ENCODE measurements around the gene PRDM5. TPM values are rescaled to one million over a fixed set of nuclear protein-coding genes. Genes with fewer than 3 reads are reported as not detected.

PRDM5 gene
- total and polyA plus RNA-seq, 2 donors = 1.8 to 5.1 TPM

GRCh38 chr4:120895554-120895953 is 27.0 kb downstream of the PRDM5 start:
- WGBS = 95% methylated on average over 2 of the region's 2 CpGs
- Histone ChIP-seq H3K27me3 (ENCODE audit: control insufficient read depth in 2 of 2, insufficient read depth in 1 of 2, low read length in 1 of 2) (no peaks in the 10 kb centered on the region), H3K27ac (ENCODE audit: low read depth in 1 of 2, low read length in 1 of 2) (no peak overlapping the region), H3K4me3 (ENCODE audit: low read length in 2 of 2) (no peak overlapping the region), H3K4me1 (ENCODE audit: control insufficient read depth in 2 of 2, insufficient read depth in 2 of 2, low read length in 2 of 2) (no peaks in the 10 kb centered on the region), H3K36me3 (ENCODE audit: control insufficient read depth in 2 of 2, insufficient read depth in 2 of 2, low read length in 1 of 2) (no peaks in the 10 kb centered on the region), H3K9me3 (ENCODE audit: control insufficient read depth in 2 of 2, insufficient read depth in 1 of 2, low read length in 1 of 2) (peaks cover 0 to 7% of the 10 kb centered on the region in 2 donors)
- no peak for DNase-seq (ENCODE audit: low read depth in 6 of 9, low spot score in 9 of 9)

DNA sequence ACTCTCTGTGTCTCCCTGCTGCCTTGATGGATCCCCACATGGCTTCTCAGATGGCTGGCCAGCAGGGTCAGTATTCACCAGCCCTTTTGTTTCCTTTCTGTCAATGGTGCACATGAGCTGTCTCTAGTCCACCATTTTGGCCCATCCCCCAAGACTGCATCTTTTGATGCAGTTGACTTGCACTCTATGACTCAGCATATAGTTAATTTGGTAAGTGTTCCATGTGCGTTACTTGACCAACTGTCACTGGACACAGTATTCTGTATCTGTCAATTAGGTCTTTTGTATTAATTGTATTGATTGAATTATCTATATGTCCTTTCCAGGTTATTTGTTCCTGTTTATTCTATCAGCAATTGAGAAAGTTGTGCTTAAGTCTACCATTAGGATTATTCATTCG is 29.2 kb downstream of the PRDM5 start:
- Histone ChIP-seq H3K4me3 (ENCODE audit: low read length in 2 of 2) (no peak overlapping the region), H3K4me1 (ENCODE audit: control insufficient read depth in 2 of 2, insufficient read depth in 2 of 2, low read length in 2 of 2) (no peaks in the 10 kb centered on the region), H3K27ac (ENCODE audit: low read depth in 1 of 2, low read length in 1 of 2) (no peak overlapping the region), H3K36me3 (ENCODE audit: control insufficient read depth in 2 of 2, insufficient read depth in 2 of 2, low read length in 1 of 2) (no peaks in the 10 kb centered on the region), H3K9me3 (ENCODE audit: control insufficient read depth in 2 of 2, insufficient read depth in 1 of 2, low read length in 1 of 2) (peaks cover 0 to 7% of the 10 kb centered on the region in 2 donors), H3K27me3 (ENCODE audit: control insufficient read depth in 2 of 2, insufficient read depth in 1 of 2, low read length in 1 of 2) (no peaks in the 10 kb centered on the region)
- WGBS = 99% methylated on average over 2 of the region's 2 CpGs
- no peak for DNase-seq (ENCODE audit: low read depth in 6 of 9, low spot score in 9 of 9)

DNA sequence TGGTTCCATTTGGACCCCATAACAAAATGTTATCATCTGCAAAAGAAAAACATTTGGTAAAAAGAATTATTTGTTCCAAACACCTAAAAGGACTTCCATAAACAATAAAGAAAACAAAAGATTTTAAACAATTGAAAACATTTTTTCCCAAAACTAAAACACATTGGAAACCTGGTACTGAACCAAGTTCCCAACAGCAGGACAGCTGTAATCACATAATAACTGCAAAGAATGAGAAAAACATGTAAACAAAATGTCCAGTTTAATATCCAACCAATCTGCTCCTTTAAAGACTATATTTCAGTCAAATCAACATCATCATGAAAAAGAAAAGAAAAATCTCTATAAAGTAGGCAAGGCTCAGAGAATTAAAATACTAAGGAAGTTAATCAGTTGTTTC is 36.3 kb downstream of the PRDM5 start:
- Histone ChIP-seq H3K27ac (ENCODE audit: low read depth in 1 of 2, low read length in 1 of 2) (no peak overlapping the region), H3K9me3 (ENCODE audit: control insufficient read depth in 2 of 2, insufficient read depth in 1 of 2, low read length in 1 of 2) (no peaks in the 10 kb centered on the region), H3K4me1 (ENCODE audit: control insufficient read depth in 2 of 2, insufficient read depth in 2 of 2, low read length in 2 of 2) (no peaks in the 10 kb centered on the region), H3K36me3 (ENCODE audit: control insufficient read depth in 2 of 2, insufficient read depth in 2 of 2, low read length in 1 of 2) (no peaks in the 10 kb centered on the region), H3K4me3 (ENCODE audit: low read length in 2 of 2) (no peak overlapping the region), H3K27me3 (ENCODE audit: control insufficient read depth in 2 of 2, insufficient read depth in 1 of 2, low read length in 1 of 2) (no peaks in the 10 kb centered on the region)
- DNase-seq (ENCODE audit: low read depth in 6 of 9, low spot score in 9 of 9) = no peak

DNA sequence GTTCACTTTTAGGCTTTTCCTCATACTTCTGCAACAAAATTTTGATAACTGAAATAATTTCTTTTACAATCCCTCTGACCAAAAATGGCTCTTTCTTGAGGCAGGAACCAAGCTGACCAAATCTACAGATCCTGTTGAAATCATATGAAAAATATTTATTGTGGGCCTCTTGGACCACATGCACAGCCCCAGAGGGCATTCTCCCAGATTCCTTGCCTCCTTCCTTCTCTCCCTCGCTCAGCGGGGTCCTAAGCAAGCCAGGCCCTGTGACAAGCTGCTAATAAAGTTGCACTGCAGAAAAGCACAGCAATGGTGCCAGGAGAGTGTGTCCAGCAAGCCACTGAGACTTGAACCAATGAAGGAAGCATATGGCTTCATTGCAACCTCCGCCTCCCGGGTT is 40.7 kb downstream of the PRDM5 start:
- Histone ChIP-seq H3K27me3 (ENCODE audit: control insufficient read depth in 2 of 2, insufficient read depth in 1 of 2, low read length in 1 of 2) (no peaks in the 10 kb centered on the region), H3K27ac (ENCODE audit: low read depth in 1 of 2, low read length in 1 of 2) (no peak overlapping the region), H3K4me3 (ENCODE audit: low read length in 2 of 2) (no peak overlapping the region), H3K9me3 (ENCODE audit: control insufficient read depth in 2 of 2, insufficient read depth in 1 of 2, low read length in 1 of 2) (no peaks in the 10 kb centered on the region), H3K4me1 (ENCODE audit: control insufficient read depth in 2 of 2, insufficient read depth in 2 of 2, low read length in 2 of 2) (no peaks in the 10 kb centered on the region), H3K36me3 (ENCODE audit: control insufficient read depth in 2 of 2, insufficient read depth in 2 of 2, low read length in 1 of 2) (no peaks in the 10 kb centered on the region)
- WGBS = 97% methylated on average over 4 of the region's 4 CpGs
- DNase-seq (ENCODE audit: low read depth in 6 of 9, low spot score in 9 of 9) = no peak

GRCh38 chr4:120881351-120881750 is 41.2 kb downstream of the PRDM5 start:
- no peak for DNase-seq (ENCODE audit: low read depth in 6 of 9, low spot score in 9 of 9)
- no peaks in the 10 kb centered on the region for H3K4me1 ChIP-seq (ENCODE audit: control insufficient read depth in 2 of 2, insufficient read depth in 2 of 2, low read length in 2 of 2)
- WGBS = 98% methylated on average over 2 of the region's 2 CpGs
- H3K27me3 ChIP-seq (ENCODE audit: control insufficient read depth in 2 of 2, insufficient read depth in 1 of 2, low read length in 1 of 2) = no peaks in the 10 kb centered on the region
- H3K9me3 ChIP-seq (ENCODE audit: control insufficient read depth in 2 of 2, insufficient read depth in 1 of 2, low read length in 1 of 2) = no peaks in the 10 kb centered on the region
- H3K27ac ChIP-seq (ENCODE audit: low read depth in 1 of 2, low read length in 1 of 2) = no peak overlapping the region
- no peaks in the 10 kb centered on the region for H3K36me3 ChIP-seq (ENCODE audit: control insufficient read depth in 2 of 2, insufficient read depth in 2 of 2, low read length in 1 of 2)
- H3K4me3 ChIP-seq (ENCODE audit: low read length in 2 of 2) = no peak overlapping the region

- H3K27me3 ChIP-seq (ENCODE audit: control insufficient read depth in 2 of 2, insufficient read depth in 1 of 2, low read length in 1 of 2) = no peaks in the 10 kb centered on the region
- no peaks in the 10 kb centered on the region for H3K9me3 ChIP-seq (ENCODE audit: control insufficient read depth in 2 of 2, insufficient read depth in 1 of 2, low read length in 1 of 2)
- H3K36me3 ChIP-seq (ENCODE audit: control insufficient read depth in 2 of 2, insufficient read depth in 2 of 2, low read length in 1 of 2) = no peaks in the 10 kb centered on the region
- DNase-seq (ENCODE audit: low read depth in 6 of 9, low spot score in 9 of 9) = no peak
- no peak overlapping the region for H3K4me3 ChIP-seq (ENCODE audit: low read length in 2 of 2)
- no peaks in the 10 kb centered on the region for H3K4me1 ChIP-seq (ENCODE audit: control insufficient read depth in 2 of 2, insufficient read depth in 2 of 2, low read length in 2 of 2)
- 97% methylated on average over 3 of the region's 3 CpGs for WGBS
- H3K27ac ChIP-seq (ENCODE audit: low read depth in 1 of 2, low read length in 1 of 2) = no peak overlapping the region
Measured at GRCh38 chr4:120877021-120877420, 45.5 kb downstream of the PRDM5 start.

DNA sequence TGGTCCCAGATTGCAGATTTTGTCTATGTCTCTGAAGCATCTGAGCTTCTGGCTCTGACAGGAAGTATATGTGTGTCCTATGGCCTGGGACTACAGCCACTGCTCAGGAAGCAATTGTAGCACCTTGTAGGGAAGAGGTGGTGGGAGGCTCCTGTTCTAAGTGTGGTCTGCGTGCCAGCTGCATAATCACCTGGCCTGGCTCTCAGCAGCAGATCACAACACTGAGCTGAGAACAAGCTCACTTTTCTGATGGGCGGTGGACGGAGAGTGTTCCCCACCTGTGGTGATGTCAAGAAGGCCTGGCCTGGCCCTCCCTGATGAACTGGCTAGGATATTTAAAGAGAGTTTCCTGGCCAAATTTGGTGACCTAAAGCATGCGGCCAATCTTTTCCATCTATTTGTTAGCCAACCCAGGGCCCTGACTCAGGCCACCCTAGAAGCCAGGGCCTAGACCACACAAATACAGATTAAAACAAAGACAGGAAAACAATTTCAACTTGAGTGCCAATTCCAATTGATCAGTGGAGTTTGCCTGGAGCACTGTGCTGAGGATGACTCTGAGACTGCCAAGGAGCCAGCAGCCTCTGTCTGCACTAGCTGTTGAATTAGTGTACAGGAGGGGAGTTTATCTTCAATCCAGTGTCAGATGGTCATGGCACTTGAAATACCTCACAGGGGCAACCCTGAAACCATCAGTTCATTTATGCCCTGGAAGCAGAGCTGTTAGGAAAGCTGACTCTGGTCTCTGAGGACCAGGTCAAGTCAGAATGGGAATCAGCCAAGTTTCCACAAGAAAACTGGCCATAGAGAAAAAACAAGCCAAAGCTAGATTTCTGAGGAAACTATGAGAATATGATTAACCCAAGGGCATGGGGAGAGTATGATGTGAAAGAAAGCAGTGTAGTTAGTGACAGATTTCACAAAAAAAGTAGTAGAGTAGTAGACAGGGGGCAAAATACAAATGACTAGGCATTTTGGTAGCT is 47.4 kb downstream of the PRDM5 start:
- DNase-seq (ENCODE audit: low read depth in 6 of 9, low spot score in 9 of 9) = no peak
- no peak overlapping the region for H3K27ac ChIP-seq (ENCODE audit: low read depth in 1 of 2, low read length in 1 of 2)
- H3K4me1 ChIP-seq (ENCODE audit: control insufficient read depth in 2 of 2, insufficient read depth in 2 of 2, low read length in 2 of 2) = no peaks in the 10 kb centered on the region
- no peak overlapping the region for H3K4me3 ChIP-seq (ENCODE audit: low read length in 2 of 2)
- 97% methylated on average over 4 of the region's 4 CpGs for WGBS
- no peaks in the 10 kb centered on the region for H3K27me3 ChIP-seq (ENCODE audit: control insufficient read depth in 2 of 2, insufficient read depth in 1 of 2, low read length in 1 of 2)
- no peaks in the 10 kb centered on the region for H3K9me3 ChIP-seq (ENCODE audit: control insufficient read depth in 2 of 2, insufficient read depth in 1 of 2, low read length in 1 of 2)
- H3K36me3 ChIP-seq (ENCODE audit: control insufficient read depth in 2 of 2, insufficient read depth in 2 of 2, low read length in 1 of 2) = no peaks in the 10 kb centered on the region

- no peaks in the 10 kb centered on the region for H3K4me1 ChIP-seq (ENCODE audit: control insufficient read depth in 2 of 2, insufficient read depth in 2 of 2, low read length in 2 of 2)
- H3K36me3 ChIP-seq (ENCODE audit: control insufficient read depth in 2 of 2, insufficient read depth in 2 of 2, low read length in 1 of 2) = no peaks in the 10 kb centered on the region
- WGBS = 95% methylated on average over 1 of the region's 1 CpG
- no peaks in the 10 kb centered on the region for H3K27me3 ChIP-seq (ENCODE audit: control insufficient read depth in 2 of 2, insufficient read depth in 1 of 2, low read length in 1 of 2)
- H3K4me3 ChIP-seq (ENCODE audit: low read length in 2 of 2) = no peak overlapping the region
- no peak overlapping the region for H3K27ac ChIP-seq (ENCODE audit: low read depth in 1 of 2, low read length in 1 of 2)
- H3K9me3 ChIP-seq (ENCODE audit: control insufficient read depth in 2 of 2, insufficient read depth in 1 of 2, low read length in 1 of 2) = no peaks in the 10 kb centered on the region
- DNase-seq (ENCODE audit: low read depth in 6 of 9, low spot score in 9 of 9) = no peak
Measured at GRCh38 chr4:120873554-120873953, 49.0 kb downstream of the PRDM5 start.

DNA sequence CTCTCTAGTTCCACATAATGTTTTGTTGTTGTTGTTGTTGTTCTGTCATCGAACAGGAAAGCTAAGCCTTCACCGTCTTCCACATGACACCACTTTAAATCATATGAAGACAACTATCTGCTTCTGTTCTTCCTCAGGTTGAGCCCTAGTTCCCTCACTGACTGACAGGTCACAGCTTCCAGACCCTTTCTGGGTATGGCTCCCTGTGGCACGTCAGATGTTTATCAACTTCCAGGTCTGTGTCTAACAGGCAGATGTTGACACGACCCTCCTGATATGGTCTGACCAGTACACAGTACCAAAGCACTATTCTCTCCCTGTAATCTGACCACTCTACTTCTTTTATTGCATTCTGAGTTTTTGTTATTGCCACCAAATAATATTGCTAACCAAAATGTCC is 51.4 kb downstream of the PRDM5 start:
- no peak for DNase-seq (ENCODE audit: low read depth in 6 of 9, low spot score in 9 of 9)
- WGBS = 96% methylated on average over 4 of the region's 4 CpGs
- H3K4me1 ChIP-seq (ENCODE audit: control insufficient read depth in 2 of 2, insufficient read depth in 2 of 2, low read length in 2 of 2) = no peaks in the 10 kb centered on the region

More for the DNA sequence above, 51.4 kb downstream of the PRDM5 start:
- H3K9me3 ChIP-seq (ENCODE audit: control insufficient read depth in 2 of 2, insufficient read depth in 1 of 2, low read length in 1 of 2) = no peaks in the 10 kb centered on the region
- H3K36me3 ChIP-seq (ENCODE audit: control insufficient read depth in 2 of 2, insufficient read depth in 2 of 2, low read length in 1 of 2) = no peaks in the 10 kb centered on the region
- H3K27me3 ChIP-seq (ENCODE audit: control insufficient read depth in 2 of 2, insufficient read depth in 1 of 2, low read length in 1 of 2) = no peaks in the 10 kb centered on the region
- H3K4me3 ChIP-seq (ENCODE audit: low read length in 2 of 2) = no peak overlapping the region
- no peak overlapping the region for H3K27ac ChIP-seq (ENCODE audit: low read depth in 1 of 2, low read length in 1 of 2)
